ENCODE measurements around the gene NUDT4. TPM values are rescaled to one million over a fixed set of nuclear protein-coding genes. Genes with fewer than 3 reads are reported as not detected.
A peak's percentile ranks its signal among the peaks of the same experiment; 100 is the strongest.

NUDT4 gene
- total and polyA plus RNA-seq, 10 of the 15 experiments (the other 5 are each of a cell fraction or from before 2014, with no cell fraction given): 26.6 to 91.6 (median 63.1) TPM

DNA sequence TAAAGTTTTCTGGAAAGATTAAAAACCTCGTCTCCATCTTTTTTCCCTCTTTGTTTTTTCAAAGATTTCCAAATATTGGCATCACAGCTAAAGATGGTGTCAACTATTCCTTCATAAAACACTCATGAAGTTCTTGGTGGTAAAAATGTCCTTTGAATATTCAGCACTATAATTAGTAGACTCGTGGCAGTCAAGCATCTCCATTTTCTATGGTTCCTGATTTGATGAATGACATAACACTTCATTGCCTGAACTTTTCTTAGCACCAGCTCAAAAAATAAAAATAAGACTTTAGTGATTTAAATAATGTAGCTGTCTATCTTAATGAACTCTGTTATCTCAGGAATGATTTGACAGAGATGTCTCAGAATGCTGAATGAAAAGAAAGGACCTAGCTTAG lies 44.3 kb downstream of the NUDT4 start:
- no peak for FAIRE-seq
- intact Hi-C loops (cut with micrococcal nuclease; ENCODE audit: unreplicated experiment): loop anchor here (5.0 kb wide), 1 partner anchor 680 kb away; no protein-coding TSS in a partner anchor
- Histone ChIP-seq H2AFZ (ENCODE audit: control insufficient read depth, low read depth, low read length) (no peak overlapping the region), H3K4me1 (ENCODE audit: control insufficient read depth, insufficient read depth, low read length) (peaks cover 81% of the 10 kb centered on the region), H3K36me3 (ENCODE audit: control insufficient read depth in 2 of 2, insufficient read depth in 2 of 2, low read length in 1 of 2) (peaks cover 0 to 2% of the 10 kb centered on the region in 2 experiments; a peak in 1 of 4 replicates), H3K4me3 (0 out of 2 replicates have a peak overlapping the region, but pooled peaks have one; percentile 19), H3K27me3 (replicated peaks in 1 of 2; ENCODE audit: control insufficient read depth in 2 of 2, insufficient read depth in 2 of 2, low read length in 1 of 2) (no peaks in the 10 kb centered on the region), H3K79me2 (ENCODE audit: control insufficient read depth, insufficient read depth, low read length) (peaks cover 100% of the 10 kb centered on the region), H3K9ac (ENCODE audit: control insufficient read depth, insufficient read depth, low read length) (no peak overlapping the region), H3K9me3 (replicated peaks; ENCODE audit: control insufficient read depth, insufficient read depth, low read length) (no peaks in the 10 kb centered on the region), H3K4me2 (ENCODE audit: control insufficient read depth, insufficient read depth) (peak overlapping the region; percentile 53; the same call in 1 of the 2 replicates), H4K20me1 (ENCODE audit: control insufficient read depth, insufficient read depth) (peaks cover 5% of the 10 kb centered on the region; the same call in 1 of the 2 replicates), H3K27ac (ENCODE audit: control insufficient read depth, insufficient read depth) (no peak overlapping the region; the same call in 1 of the 2 replicates)
- SMC1A ChIA-PET (ENCODE audit: uncharacterized antibody, unreplicated experiment): interaction anchor here (0.8 to 5.7 kb wide), 14 partner anchors 10 to 451 kb away, joined by 3 to 76 read pairs (median 4); no protein-coding TSS in a partner anchor
- no TSS peak for BruUV-seq (replicated peaks)
- DNase-seq (ENCODE audit: low read depth, low spot score): no peak
- WGBS (ENCODE audit: insufficient coverage, insufficient replicate concordance, low lambda C conversion rate, missing lambda C conversion rate): 0% methylated on average over 2 of the region's 2 CpGs
- TF ChIP-seq MYC (IDR thresholded peaks at IDR 0.05; ENCODE audit: insufficient read depth, insufficient read length, insufficient replicate concordance, low read length, severe bottlenecking): no peak
- no peak for TF ChIP-seq SMC3 (IDR thresholded peaks at IDR 0.05; ENCODE audit: borderline replicate concordance, low read length)
- no peak for TF ChIP-seq NKRF (conservative IDR thresholded peaks at IDR 0.05)
- no peak for ATAC-seq
- RAD21 ChIA-PET (ENCODE audit: unreplicated experiment): interaction anchor here (1.0 to 8.5 kb wide), 6 partner anchors 11 to 435 kb away, joined by 3 to 145 read pairs (median 21); no protein-coding TSS in a partner anchor
- POLR2A ChIA-PET: interaction anchor here (0.8 to 5.7 kb wide), 6 partner anchors 14 to 435 kb away, joined by 3 to 65 read pairs (median 3); partner anchors contain the start of gene MRPL42
- in situ Hi-C loops (cut with MboI): no loop called here
- CTCF ChIA-PET: interaction anchor here (0.6 to 8.3 kb wide), 12 partner anchors 8 to 680 kb away, joined by 3 to 163 read pairs (median 4); no protein-coding TSS in a partner anchor

Measured in GM12878 (cell line).